Pancreas (tissue), 10 donors: ENCODE data around the gene IFT43. TPM values are rescaled to one million over a fixed set of nuclear protein-coding genes. Genes with fewer than 3 reads are reported as not detected.

Source experiments
- ATAC-seq, 4 donors: fragments of 200-7000 bp; cut with Tn5 transposase; one replicate each; pipeline versions ENCODE4 v1.8.0 to v1.9.1; 2020; ENCODE audit warnings: mild to moderate bottlenecking in 4 of 4, moderate library complexity in 4 of 4
- DNase-seq, 6 donors: peaks; one replicate each; pipeline ENCODE4 v3.0.0-alpha.2; 2020
- FAIRE-seq: peaks from 2 replicates; lab custom pipeline; 2012; peaks lifted over from hg19 to GRCh38; lab: Jason Lieb, UNC
- H3K27ac ChIP-seq, 4 donors: fragments of 200-600 bp; sonication (generic); 1 replicate in 3 of 4; 2 replicates in 1 of 4; pipeline versions ENCODE4 v1.5.0 to v1.8.0; 2020
- H3K27me3 ChIP-seq, 4 donors: fragments of 200-600 bp; one replicate each; pipeline ENCODE4 v1.8.0; 2021
- H3K36me3 ChIP-seq, 3 donors: fragments of 200-600 bp; sonication (generic) in 1 of 3; one replicate each; pipeline versions ENCODE4 v1.5.0 to v1.8.0; 2020 to 2021
- H3K4me1 ChIP-seq, 3 donors: fragments of 200-600 bp; one replicate each; pipeline ENCODE4 v1.8.0; 2021
- H3K4me3 ChIP-seq, 4 donors: fragments of 200-600 bp; sonication (generic) in 2 of 4; one replicate each; pipeline versions ENCODE4 v1.5.0 to v1.8.0; 2020 to 2021
- H3K9me3 ChIP-seq, 4 donors: fragments of 200-600 bp; one replicate each; pipeline ENCODE4 v1.8.0; 2021
- WGBS, 2 donors: extraction: QIAGEN DNeasy Blood & Tissue Kit; methylation state at CpG; one replicate each; pipeline ENCODE4 v1.1.7; 2013; 5-methylcytosine and 5-hydroxymethylcytosine counted together
- intact Hi-C, 3 donors: fragments of 100-400 bp; cut with DNase I; formaldehyde crosslinking; loops; one replicate each; pipeline versions ENCODE4 v1.11.1 to v1.14.2; 2022
- polyA plus RNA-seq, 2 donors: library from polyadenylated mRNA; stranded (reverse); fragments of 200-250 nt; gene quantifications; one replicate each; pipeline ENCODE4 v1.2.3, GENCODE V29; 2013
- total RNA-seq, 6 donors: library from RNA; stranded (reverse); fragmentation: NEBNext Ultra II Directional in 4 of 6; extraction: Animal tissue kit (Norgen Biotek cat#: 25700) in 4 of 6; gene quantifications; one replicate each; pipeline versions ENCODE4 v1.2.1 to v1.2.4, GENCODE V29; 2021 to 2023
- TF ChIP-seq, protein P1 (sequence below), 4 donors: fragments of 200-600 bp; sonication (generic) in 3 of 4; IDR thresholded peaks; one replicate each; pipeline versions ENCODE4 v1.5.0 to v1.8.0; 2021; ENCODE audit warnings: antibody characterized with exemption in 4 of 4
- donor health status: healthy with polysubstance abuse.
- donor health status: DM: no; HTN: no; CAD: no; lungs with moderate emphysema.
- donor health status: DM: no; HTN: no; CAD: no.
- donor health status: control.
- donor health status: control.
- donor health status: Bipolar disorder and iron deficiency.
- donor health status: DM: yes; HTN: yes; CAD: no.
- donor health status: DM: no; HTN: no; CAD: no.
- donor health status: DM: no; HTN: no; CAD: no.
- donor health status: DM: yes; HTN: yes; CAD: no.

IFT43 gene
- total and polyA plus RNA-seq, 8 donors = 11.4 to 46.3 (median 16.5) TPM

GRCh38 chr14:76125511-76125910 lies 139.9 kb downstream of the IFT43 start:
- intact Hi-C loops = no loop called here
- DNase-seq = no peak
- TF ChIP-seq, protein P1, sequence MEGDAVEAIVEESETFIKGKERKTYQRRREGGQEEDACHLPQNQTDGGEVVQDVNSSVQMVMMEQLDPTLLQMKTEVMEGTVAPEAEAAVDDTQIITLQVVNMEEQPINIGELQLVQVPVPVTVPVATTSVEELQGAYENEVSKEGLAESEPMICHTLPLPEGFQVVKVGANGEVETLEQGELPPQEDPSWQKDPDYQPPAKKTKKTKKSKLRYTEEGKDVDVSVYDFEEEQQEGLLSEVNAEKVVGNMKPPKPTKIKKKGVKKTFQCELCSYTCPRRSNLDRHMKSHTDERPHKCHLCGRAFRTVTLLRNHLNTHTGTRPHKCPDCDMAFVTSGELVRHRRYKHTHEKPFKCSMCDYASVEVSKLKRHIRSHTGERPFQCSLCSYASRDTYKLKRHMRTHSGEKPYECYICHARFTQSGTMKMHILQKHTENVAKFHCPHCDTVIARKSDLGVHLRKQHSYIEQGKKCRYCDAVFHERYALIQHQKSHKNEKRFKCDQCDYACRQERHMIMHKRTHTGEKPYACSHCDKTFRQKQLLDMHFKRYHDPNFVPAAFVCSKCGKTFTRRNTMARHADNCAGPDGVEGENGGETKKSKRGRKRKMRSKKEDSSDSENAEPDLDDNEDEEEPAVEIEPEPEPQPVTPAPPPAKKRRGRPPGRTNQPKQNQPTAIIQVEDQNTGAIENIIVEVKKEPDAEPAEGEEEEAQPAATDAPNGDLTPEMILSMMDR (IDR thresholded peaks at IDR 0.05) = no peak
- no peak for FAIRE-seq
- no peaks in the 10 kb centered on the region for H3K4me1 ChIP-seq
- no peaks in the 10 kb centered on the region for H3K9me3 ChIP-seq
- H3K36me3 ChIP-seq = no peaks in the 10 kb centered on the region
- H3K27me3 ChIP-seq = no peaks in the 10 kb centered on the region
- no peak overlapping the region for H3K4me3 ChIP-seq
- H3K27ac ChIP-seq = no peak overlapping the region
- no peak for ATAC-seq
- WGBS, 2 donors = 56 to 62% methylated on average over 8 of the region's 8 CpGs

DNA sequence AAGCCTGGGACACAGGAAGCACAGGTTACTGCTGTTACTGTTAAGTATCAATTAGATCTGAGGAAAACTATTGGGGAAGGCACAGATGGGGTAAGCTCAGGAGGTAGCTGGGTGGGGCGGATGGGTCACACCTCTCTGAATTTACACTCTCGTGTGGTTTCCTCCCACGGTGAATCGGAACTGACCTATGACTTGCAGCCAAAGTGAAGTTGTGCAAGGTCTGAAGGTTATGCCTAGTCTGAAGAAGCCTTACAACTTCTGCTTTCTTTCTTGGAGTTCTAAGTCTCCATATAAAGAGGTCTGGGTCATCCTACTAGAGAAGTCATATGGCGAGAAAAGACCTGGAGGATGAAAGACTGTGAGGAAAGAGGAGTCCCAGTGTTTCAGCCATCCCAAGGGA lies 140.5 kb downstream of the IFT43 start:
- FAIRE-seq = no peak
- peaks cover 0 to 3% (median 0%) of the 10 kb centered on the region in 4 donors for H3K27me3 ChIP-seq
- no peaks in the 10 kb centered on the region for H3K9me3 ChIP-seq
- no peaks in the 10 kb centered on the region for H3K4me1 ChIP-seq
- no peak for DNase-seq
- H3K4me3 ChIP-seq = no peak overlapping the region
- 74 to 81% methylated on average over 5 of the region's 5 CpGs for WGBS, 2 donors
- intact Hi-C loops = no loop called here
- H3K36me3 ChIP-seq = no peaks in the 10 kb centered on the region
- TF ChIP-seq, protein P1 (IDR thresholded peaks at IDR 0.05) = no peak
- H3K27ac ChIP-seq = no peak overlapping the region
- no peak for ATAC-seq

GRCh38 chr14:76129851-76130576 lies 144.5 kb downstream of the IFT43 start:
- FAIRE-seq = no peak
- ATAC-seq = no peak
- WGBS, 2 donors = 34 to 58% methylated on average over 2 to 3 of the region's 3 CpGs

DNA sequence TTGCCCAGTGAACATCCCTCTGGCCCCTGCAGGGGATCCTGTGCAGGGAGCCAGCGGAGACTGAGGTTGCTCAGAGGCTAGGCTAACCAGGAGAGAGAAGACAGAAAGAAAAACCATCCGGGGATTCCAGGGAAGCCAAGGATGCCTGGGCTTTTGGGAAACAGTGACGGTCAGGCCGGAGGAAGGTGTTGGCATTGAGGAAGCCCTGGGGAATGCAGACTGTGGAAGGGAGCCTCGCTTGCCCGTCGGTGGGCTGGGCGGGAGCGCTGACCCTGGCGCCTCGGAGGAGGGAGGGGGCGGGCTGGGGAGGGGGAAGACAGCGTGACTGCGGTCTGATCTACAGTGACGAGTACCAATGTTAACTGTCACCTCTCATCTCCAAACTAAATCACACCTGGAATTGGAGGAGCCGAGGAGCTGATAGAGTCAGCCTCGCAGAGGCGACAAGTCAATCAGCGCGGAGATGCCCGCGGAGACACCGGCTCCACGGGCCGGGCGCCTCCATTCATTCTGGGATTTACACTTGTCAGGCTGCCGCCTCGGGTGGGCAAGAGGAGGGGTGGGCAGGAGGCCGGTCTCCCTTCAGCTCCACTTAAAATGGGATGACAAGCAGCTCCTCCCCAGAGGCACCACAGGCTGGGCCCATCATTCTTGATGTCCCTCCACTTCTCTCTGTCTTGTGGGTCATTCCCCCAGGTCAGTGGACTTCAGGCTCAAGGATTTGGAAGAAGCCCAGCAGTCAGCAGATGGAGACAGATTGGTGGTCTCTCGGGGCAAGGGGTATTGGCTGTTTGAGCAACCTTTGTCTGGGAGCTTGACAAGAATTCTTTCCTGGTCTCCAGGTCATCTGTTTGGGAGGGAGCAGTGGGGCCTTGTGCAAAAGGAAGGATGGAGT lies 145.8 kb downstream of the IFT43 start:
- Histone ChIP-seq H3K36me3 (no peaks in the 10 kb centered on the region), H3K4me3 (no peak overlapping the region), H3K4me1 (no peaks in the 10 kb centered on the region), H3K27me3 (peaks cover 0 to 6% (median 0%) of the 10 kb centered on the region in 4 donors), H3K27ac (no peak overlapping the region), H3K9me3 (no peaks in the 10 kb centered on the region)
- 9 to 11% methylated on average over 29 of the region's 30 CpGs for WGBS, 2 donors
- no peak for FAIRE-seq
- intact Hi-C loops = no loop called here
- ATAC-seq = no peak
- DNase-seq = no peak
- TF ChIP-seq, protein P1 (IDR thresholded peaks at IDR 0.05) = no peak

More at GRCh38 chr14:76129851-76130576, 144.5 kb downstream of the IFT43 start:
- intact Hi-C loops = no loop called here
- Histone ChIP-seq H3K36me3 (no peaks in the 10 kb centered on the region), H3K4me3 (no peak overlapping the region), H3K9me3 (no peaks in the 10 kb centered on the region), H3K27me3 (peaks cover 0 to 6% (median 0%) of the 10 kb centered on the region in 4 donors), H3K27ac (no peak overlapping the region), H3K4me1 (no peaks in the 10 kb centered on the region)
- TF ChIP-seq, protein P1 (IDR thresholded peaks at IDR 0.05) = no peak
- no peak for DNase-seq
